HEK293 (cell line): Measurements from ENCODE around the gene PTH1R.

Source experiments
- CTCF ChIA-PET: fragments of 350-600 bp; formaldehyde crosslinking; extraction: SDS; loops from one replicate; lab custom pipeline; 2021; ENCODE audit warnings: antibody characterized with exemption; lab: Yijun Ruan, JAX
- POLR2A ChIA-PET: fragments of 300-600 bp; formaldehyde crosslinking; extraction: SDS; loops from one replicate; lab custom pipeline; 2020; ENCODE audit warnings: antibody characterized with exemption, inconsistent platforms; lab: Yijun Ruan, JAX
- H3K27ac ChIP-seq: fragments of 200-500 bp; sonication (Bioruptor generic); 2 replicates; pipeline ENCODE4 v1.5.1; 2014; ENCODE audit warnings: low read depth, low read length, control low read depth, inconsistent platforms; ENCODE audit errors: extremely low read depth
- H3K36me3 ChIP-seq, 2 experiments: fragments of 200-500 bp in 1 of 2; sonication (Bioruptor generic) in 1 of 2; 1 replicate in 1 of 2; 2 replicates in 1 of 2; pipeline ENCODE4 v1.5.1; 2014 to 2017; ENCODE audit warnings: inconsistent platforms in 2 of 2, low read length in 2 of 2; ENCODE audit not compliant: control insufficient read depth in 2 of 2, insufficient read depth in 1 of 2
- H3K4me1 ChIP-seq: fragments of 200-500 bp; sonication (Bioruptor generic); 2 replicates; pipeline ENCODE4 v1.5.1; 2014; ENCODE audit warnings: mild to moderate bottlenecking, low read length, inconsistent platforms; ENCODE audit not compliant: control insufficient read depth, insufficient read depth
- H3K4me3 ChIP-seq: 2 replicates; pipeline ENCODE4 v1.5.1; 2011; ENCODE audit warnings: low read depth, mild to moderate bottlenecking, control low read depth, low read length, moderate library complexity
- H3K9me3 ChIP-seq: fragments of 200-500 bp; sonication (Bioruptor generic); 2 replicates; pipeline ENCODE4 v1.5.1; 2014; ENCODE audit warnings: low read depth, low read length, inconsistent platforms; ENCODE audit not compliant: control insufficient read depth, insufficient read depth
- BCL11A ChIP-seq: fragments of 450-650 bp; formaldehyde crosslinking; IDR thresholded peaks from 2 replicates; pipeline ENCODE4 v1.5.1; 2016; ENCODE audit warnings: low read depth, missing biosample characterization, missing genetic modification characterization
- EGR2 ChIP-seq: fragments of 450-650 bp; formaldehyde crosslinking; IDR thresholded peaks from 2 replicates; pipeline ENCODE4 v1.5.1; 2016; ENCODE audit warnings: low read depth, missing biosample characterization, missing genetic modification characterization
- GLI2 ChIP-seq: fragments of 450-650 bp; formaldehyde crosslinking; IDR thresholded peaks from 2 replicates; pipeline ENCODE4; 2017; ENCODE audit warnings: missing biosample characterization, missing genetic modification characterization, low read depth, borderline replicate concordance
- IKZF3 ChIP-seq: fragments of 450-650 bp; IDR thresholded peaks from 2 replicates; pipeline ENCODE4 v1.5.0; 2018; ENCODE audit warnings: missing biosample characterization, mild to moderate bottlenecking, missing genetic modification characterization, moderate library complexity
- MZF1 ChIP-seq: fragments of 450-650 bp; formaldehyde crosslinking; IDR thresholded peaks from 2 replicates; pipeline ENCODE4 v1.5.1; 2017; ENCODE audit warnings: missing biosample characterization, missing genetic modification characterization, borderline replicate concordance
- PATZ1 ChIP-seq: fragments of 450-650 bp; formaldehyde crosslinking; IDR thresholded peaks from 2 replicates; pipeline ENCODE4 v1.5.1; 2016; ENCODE audit warnings: missing biosample characterization, missing genetic modification characterization
- SALL2 ChIP-seq: fragments of 450-650 bp; formaldehyde crosslinking; IDR thresholded peaks from 2 replicates; pipeline ENCODE4 v1.5.0; 2017; ENCODE audit warnings: missing biosample characterization, mild to moderate bottlenecking, missing genetic modification characterization, borderline replicate concordance
- ZFHX2 ChIP-seq: fragments of 450-650 bp; formaldehyde crosslinking; conservative IDR thresholded peaks from 2 replicates; pipeline ENCODE4 v1.5.1; 2016; ENCODE audit warnings: missing biosample characterization, missing genetic modification characterization
- ZNF114 ChIP-seq: fragments of 450-650 bp; formaldehyde crosslinking; IDR thresholded peaks from 2 replicates; pipeline ENCODE4 v1.5.0; 2017; ENCODE audit warnings: missing biosample characterization, missing genetic modification characterization
- ZNF157 ChIP-seq: fragments of 450-650 bp; formaldehyde crosslinking; IDR thresholded peaks from 2 replicates; pipeline ENCODE4 v1.5.1; 2016; ENCODE audit warnings: missing biosample characterization, missing genetic modification characterization
- ZNF473 ChIP-seq: fragments of 450-650 bp; formaldehyde crosslinking; IDR thresholded peaks from 2 replicates; pipeline ENCODE4 v1.5.1; 2017; ENCODE audit warnings: missing biosample characterization, missing genetic modification characterization
- TF ChIP-seq, protein P1 (sequence below): fragments of 450-650 bp; formaldehyde crosslinking; conservative IDR thresholded peaks from 2 replicates; pipeline ENCODE4 v1.5.1; 2016; ENCODE audit warnings: low read depth, missing biosample characterization, missing genetic modification characterization

The PTH1R gene

GRCh38 chr3:46897829-46898320 lies 20.4 kb downstream of the PTH1R start:
- POLR2A ChIA-PET = no interaction called here
- H3K4me3 ChIP-seq = no peak overlapping the region

DNA sequence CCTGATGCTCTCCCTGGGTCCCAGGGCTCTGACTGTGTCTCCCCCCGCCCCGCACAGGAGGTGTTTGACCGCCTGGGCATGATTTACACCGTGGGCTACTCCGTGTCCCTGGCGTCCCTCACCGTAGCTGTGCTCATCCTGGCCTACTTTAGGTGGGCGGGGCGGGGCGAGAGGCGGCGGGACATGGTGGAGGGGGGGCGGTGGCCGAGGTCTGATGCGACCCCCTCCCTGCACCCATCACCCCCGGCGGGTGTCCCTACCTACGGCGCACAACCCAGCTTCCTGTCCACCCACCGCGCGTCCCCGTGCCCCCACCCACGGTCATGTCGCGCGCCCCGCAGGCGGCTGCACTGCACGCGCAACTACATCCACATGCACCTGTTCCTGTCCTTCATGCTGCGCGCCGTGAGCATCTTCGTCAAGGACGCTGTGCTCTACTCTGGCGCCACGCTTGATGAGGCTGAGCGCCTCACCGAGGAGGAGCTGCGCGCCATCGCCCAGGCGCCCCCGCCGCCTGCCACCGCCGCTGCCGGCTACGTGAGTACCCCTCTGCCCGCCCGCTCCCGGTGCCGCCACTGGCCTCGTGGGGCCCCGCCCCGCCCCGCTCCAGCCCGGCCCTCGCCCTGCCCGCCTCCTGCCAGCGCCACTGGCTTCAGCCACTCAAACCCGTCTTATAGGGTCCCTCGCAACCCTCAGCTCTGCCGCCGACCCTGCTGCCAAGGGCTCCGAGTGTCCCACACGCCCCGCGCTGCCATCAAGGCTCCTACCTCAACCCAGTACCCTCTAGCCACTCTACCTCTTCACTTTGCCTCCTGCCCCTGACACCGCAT lies 21.0 kb downstream of the PTH1R start:
- H3K4me1 ChIP-seq = no peaks in the 10 kb centered on the region
- no peaks in the 10 kb centered on the region for H3K9me3 ChIP-seq
- H3K4me3 ChIP-seq = no peak overlapping the region
- H3K27ac ChIP-seq = no peak overlapping the region
- ChIA-PET POLR2A (no interaction called here), CTCF (interaction anchor here (0.5 to 0.8 kb wide), 2 partner anchors 88 to 172 kb away, joined by 3 to 5 read pairs; no protein-coding TSS in a partner anchor)
- H3K36me3 ChIP-seq = no peaks in the 10 kb centered on the region
- 0 out of 2 replicates have a peak, but pooled peaks have one; percentile 9 for TF ChIP-seq ZFHX2 (tag by site-specific recombination)
- TF ChIP-seq EGR2 = 0 out of 2 replicates have a peak, but pooled peaks have one; percentile 9
- no peak for TF ChIP-seq ZNF157

More at GRCh38 chr3:46897829-46898320, 20.4 kb downstream of the PTH1R start:
- H3K36me3 ChIP-seq = no peaks in the 10 kb centered on the region
- TF ChIP-seq BCL11A (tag by site-specific recombination) (0 out of 2 replicates have a peak, but pooled peaks have one; percentile 19), ZNF114 (no peak)
- H3K4me1 ChIP-seq = no peaks in the 10 kb centered on the region
- no peaks in the 10 kb centered on the region for H3K9me3 ChIP-seq
- CTCF ChIA-PET = interaction anchor here (0.5 kb wide), 1 partner anchor 171 kb away, joined by 3 read pairs; no protein-coding TSS in a partner anchor
- no peak overlapping the region for H3K27ac ChIP-seq

DNA sequence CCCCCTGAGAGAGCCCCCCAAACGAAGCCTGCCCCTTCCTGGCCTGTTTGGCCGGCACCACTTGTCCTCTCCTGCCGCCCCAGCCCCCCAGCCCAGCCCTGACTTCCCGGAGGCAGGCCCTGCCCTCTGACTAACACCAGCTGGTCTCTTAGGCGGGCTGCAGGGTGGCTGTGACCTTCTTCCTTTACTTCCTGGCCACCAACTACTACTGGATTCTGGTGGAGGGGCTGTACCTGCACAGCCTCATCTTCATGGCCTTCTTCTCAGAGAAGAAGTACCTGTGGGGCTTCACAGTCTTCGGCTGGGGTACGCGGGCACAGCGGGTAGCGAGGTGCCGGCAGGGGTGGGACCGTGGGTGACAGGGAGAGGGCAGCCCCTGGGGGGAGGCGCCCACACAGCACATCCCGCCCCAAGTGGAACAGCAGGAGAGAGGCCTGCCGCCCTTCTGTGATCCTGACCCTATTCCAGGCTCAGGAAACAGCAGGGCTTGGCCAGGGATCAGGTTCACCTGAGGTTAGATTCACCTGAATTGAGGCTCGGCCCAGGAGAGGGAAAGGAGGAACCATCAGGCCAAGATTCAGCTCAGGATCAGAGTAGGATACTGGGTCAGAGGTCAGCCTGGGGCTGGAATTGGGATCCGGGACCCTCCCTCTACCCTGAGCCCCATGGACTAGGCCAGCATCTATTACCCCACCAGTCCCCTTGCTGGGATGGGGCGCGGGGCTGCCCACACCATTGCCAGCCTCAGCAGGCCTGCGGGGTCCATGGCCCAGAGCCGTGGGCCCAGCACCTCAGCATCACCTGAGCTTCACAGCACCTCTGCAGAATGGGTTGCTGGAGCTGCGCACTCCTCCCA lies 21.9 kb downstream of the PTH1R start:
- no peaks in the 10 kb centered on the region for H3K9me3 ChIP-seq
- no peak overlapping the region for H3K27ac ChIP-seq
- no peaks in the 10 kb centered on the region for H3K4me1 ChIP-seq
- peak; percentile 38; the same call in 1 of the 2 replicates for TF ChIP-seq PATZ1 (tag by site-specific recombination)
- no peak for TF ChIP-seq GLI2 (tag by site-specific recombination)
- peak; percentile 25; the same call in 1 of the 2 replicates for TF ChIP-seq ZFHX2 (tag by site-specific recombination)
- no peaks in the 10 kb centered on the region for H3K36me3 ChIP-seq
- CTCF ChIA-PET = interaction anchor here (0.8 to 1.8 kb wide), 3 partner anchors 10 to 89 kb away, joined by 5 to 7 read pairs (median 5); no protein-coding TSS in a partner anchor
- H3K4me3 ChIP-seq = no peak overlapping the region
- POLR2A ChIA-PET = no interaction called here

GRCh38 chr3:46900007-46900292 lies 22.4 kb downstream of the PTH1R start:
- Histone ChIP-seq H3K27ac (no peak overlapping the region), H3K9me3 (no peaks in the 10 kb centered on the region), H3K4me3 (no peak overlapping the region), H3K4me1 (no peaks in the 10 kb centered on the region), H3K36me3 (no peaks in the 10 kb centered on the region)
- POLR2A ChIA-PET = no interaction called here
- TF ChIP-seq ZNF473 (tag by site-specific recombination) (no peak), SALL2 (tag by site-specific recombination) (no peak), MZF1 (tag by site-specific recombination) (no peak), IKZF3 (tag by site-specific recombination) (no peak)
- TF ChIP-seq, protein P1, sequence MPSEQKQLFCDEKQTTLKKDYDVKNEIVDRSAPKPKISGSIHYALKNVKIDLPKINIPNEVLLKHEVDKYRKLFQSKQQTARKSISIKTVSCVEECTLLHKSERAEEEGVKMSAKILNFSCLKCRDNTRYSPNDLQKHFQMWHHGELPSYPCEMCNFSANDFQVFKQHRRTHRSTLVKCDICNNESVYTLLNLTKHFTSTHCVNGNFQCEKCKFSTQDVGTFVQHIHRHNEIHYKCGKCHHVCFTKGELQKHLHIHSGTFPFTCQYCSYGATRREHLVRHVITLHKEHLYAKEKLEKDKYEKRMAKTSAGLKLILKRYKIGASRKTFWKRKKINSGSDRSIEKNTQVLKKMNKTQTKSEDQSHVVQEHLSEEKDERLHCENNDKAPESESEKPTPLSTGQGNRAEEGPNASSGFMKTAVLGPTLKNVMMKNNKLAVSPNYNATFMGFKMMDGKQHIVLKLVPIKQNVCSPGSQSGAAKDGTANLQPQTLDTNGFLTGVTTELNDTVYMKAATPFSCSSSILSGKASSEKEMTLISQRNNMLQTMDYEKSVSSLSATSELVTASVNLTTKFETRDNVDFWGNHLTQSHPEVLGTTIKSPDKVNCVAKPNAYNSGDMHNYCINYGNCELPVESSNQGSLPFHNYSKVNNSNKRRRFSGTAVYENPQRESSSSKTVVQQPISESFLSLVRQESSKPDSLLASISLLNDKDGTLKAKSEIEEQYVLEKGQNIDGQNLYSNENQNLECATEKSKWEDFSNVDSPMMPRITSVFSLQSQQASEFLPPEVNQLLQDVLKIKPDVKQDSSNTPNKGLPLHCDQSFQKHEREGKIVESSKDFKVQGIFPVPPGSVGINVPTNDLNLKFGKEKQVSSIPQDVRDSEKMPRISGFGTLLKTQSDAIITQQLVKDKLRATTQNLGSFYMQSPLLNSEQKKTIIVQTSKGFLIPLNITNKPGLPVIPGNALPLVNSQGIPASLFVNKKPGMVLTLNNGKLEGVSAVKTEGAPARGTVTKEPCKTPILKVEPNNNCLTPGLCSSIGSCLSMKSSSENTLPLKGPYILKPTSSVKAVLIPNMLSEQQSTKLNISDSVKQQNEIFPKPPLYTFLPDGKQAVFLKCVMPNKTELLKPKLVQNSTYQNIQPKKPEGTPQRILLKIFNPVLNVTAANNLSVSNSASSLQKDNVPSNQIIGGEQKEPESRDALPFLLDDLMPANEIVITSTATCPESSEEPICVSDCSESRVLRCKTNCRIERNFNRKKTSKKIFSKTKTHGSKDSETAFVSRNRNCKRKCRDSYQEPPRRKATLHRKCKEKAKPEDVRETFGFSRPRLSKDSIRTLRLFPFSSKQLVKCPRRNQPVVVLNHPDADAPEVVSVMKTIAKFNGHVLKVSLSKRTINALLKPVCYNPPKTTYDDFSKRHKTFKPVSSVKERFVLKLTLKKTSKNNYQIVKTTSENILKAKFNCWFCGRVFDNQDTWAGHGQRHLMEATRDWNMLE (tag by site-specific recombination) = no peak
- CTCF ChIA-PET = interaction anchor here (1.0 to 1.8 kb wide), 2 partner anchors 9 to 34 kb away, joined by 5 to 7 read pairs; no protein-coding TSS in a partner anchor
